Brain microvascular endothelial cell (primary cell): ENCODE measurements around the gene PHF5A.
"Not testable (repeated sequence)": the region's sequence is repeated elsewhere in the genome, so short reads cannot be mapped to it uniquely, and the experiment has no call there.

ENCODE experiments used
- DNase-seq: peaks from one replicate; pipeline ENCODE4 v3.0.0-alpha.2; 2020
- H3K27ac ChIP-seq: fragments of 250-450 bp; sonication (Bioruptor Pico); 2 replicates; pipeline ENCODE4 v1.5.1; 2020; ENCODE audit warnings: mild to moderate bottlenecking, moderate library complexity
- H3K27me3 ChIP-seq: fragments of 250-450 bp; sonication (Bioruptor Pico); replicated peaks from 2 replicates; pipeline ENCODE4 v1.5.1; 2020; ENCODE audit warnings: mild to moderate bottlenecking
- H3K36me3 ChIP-seq: fragments of 250-450 bp; sonication (Bioruptor Pico); replicated peaks from 2 replicates; pipeline ENCODE4 v1.5.1; 2020; ENCODE audit warnings: mild to moderate bottlenecking
- H3K4me3 ChIP-seq: 2 replicates; pipeline ENCODE4 v1.5.1; 2011; ENCODE audit warnings: low read depth, mild to moderate bottlenecking, control low read depth, low read length, moderate library complexity
- CTCF ChIP-seq: IDR thresholded peaks from 2 replicates; pipeline ENCODE4 v1.5.1; 2011; ENCODE audit warnings: low read depth, mild to moderate bottlenecking, moderate library complexity, low read length, control low read depth, inconsistent platforms; ENCODE audit errors: missing control alignments
- in situ Hi-C: cut with HindIII; loops from 2 replicates; pipeline ENCODE4 v1.10.0; 2017; ENCODE audit warnings: low sequenced_read_pairs, low pct_ligation_motif_present

PHF5A gene

GRCh38 chr22:41461901-41462300 lies 6.6 kb downstream of the PHF5A start:
- H3K27me3 ChIP-seq = no peaks in the 10 kb centered on the region
- in situ Hi-C loops = no loop called here
- no peak for DNase-seq
- no peak for TF ChIP-seq CTCF
- H3K36me3 ChIP-seq = peaks cover 54% of the 10 kb centered on the region
- no peak overlapping the region for H3K27ac ChIP-seq
- no peak overlapping the region for H3K4me3 ChIP-seq

- DNase-seq, H3K27ac ChIP-seq, H3K4me3 ChIP-seq, H3K27me3 ChIP-seq, in situ Hi-C loops: not testable (repeated sequence)
- peaks cover 40% of the 10 kb centered on the region for H3K36me3 ChIP-seq
Measured at GRCh38 chr22:41460071-41460470, 8.4 kb downstream of the PHF5A start.

DNA sequence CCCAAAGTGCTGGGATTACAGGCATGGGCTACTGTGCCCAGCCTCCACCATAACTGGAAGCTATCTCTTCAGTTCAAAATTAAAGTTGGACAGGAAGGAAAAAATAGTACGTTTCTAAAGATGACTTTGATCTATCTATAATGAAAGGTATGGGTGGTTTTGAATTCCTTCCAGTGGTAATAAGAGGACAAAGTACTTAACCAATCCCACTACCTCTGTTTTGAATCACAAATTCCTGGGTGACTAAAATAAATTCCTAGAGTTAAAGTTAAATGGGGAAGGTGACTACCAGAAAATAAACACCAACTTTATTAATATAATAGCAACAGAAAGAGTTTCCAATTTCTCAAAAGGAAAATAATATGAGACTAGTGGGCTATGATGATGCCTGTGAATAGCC lies 9.1 kb downstream of the PHF5A start:
- TF ChIP-seq CTCF = no peak

GRCh38 chr22:41458161-41458728 lies 10.2 kb downstream of the PHF5A start:
- in situ Hi-C loops = no loop called here
- H3K36me3 ChIP-seq = peaks cover 28% of the 10 kb centered on the region
- no peaks in the 10 kb centered on the region for H3K27me3 ChIP-seq
- H3K27ac ChIP-seq = no peak overlapping the region
- no peak for TF ChIP-seq CTCF
- DNase-seq = no peak
- H3K4me3 ChIP-seq = no peak overlapping the region

More for the DNA sequence above, 9.1 kb downstream of the PHF5A start:
- in situ Hi-C loops = no loop called here
- no peak for DNase-seq
- Histone ChIP-seq H3K27ac (no peak overlapping the region), H3K36me3 (peaks cover 34% of the 10 kb centered on the region), H3K27me3 (no peaks in the 10 kb centered on the region), H3K4me3 (no peak overlapping the region)

DNA sequence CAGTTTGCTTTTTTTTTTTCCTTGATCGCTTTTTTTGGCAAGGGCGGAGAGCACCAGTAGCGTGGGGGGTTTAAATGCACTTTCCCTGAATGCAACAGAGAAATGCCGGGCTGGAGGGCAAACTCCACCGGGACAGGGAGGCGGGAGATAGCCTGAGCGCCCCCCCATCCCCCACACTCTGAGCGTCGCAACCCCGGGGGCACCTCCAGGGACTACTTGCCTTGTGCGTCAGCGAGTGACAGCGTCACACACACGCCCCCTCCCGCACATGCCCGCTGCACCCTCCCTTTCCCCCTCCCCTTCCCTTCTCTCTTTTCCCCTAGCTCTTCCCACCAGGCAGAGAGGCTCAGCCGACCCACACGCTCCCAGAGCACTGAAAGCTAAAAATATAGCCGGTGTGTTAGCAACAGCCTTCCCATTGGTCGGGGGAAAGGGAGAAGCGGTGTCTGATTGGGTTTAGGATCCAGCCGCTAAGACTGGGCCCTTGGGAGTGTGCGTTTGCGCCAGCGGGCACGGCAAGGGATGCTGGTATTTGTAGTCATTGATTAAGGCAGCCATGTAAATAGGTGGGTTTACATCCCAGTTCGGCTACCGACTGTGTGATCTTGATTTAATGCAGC lies 20.2 kb downstream of the PHF5A start:
- no peak for TF ChIP-seq CTCF
- H3K4me3 ChIP-seq = peak overlapping the region; percentile 95
- in situ Hi-C loops = no loop called here
- H3K36me3 ChIP-seq = peaks cover under 1% of the 10 kb centered on the region
- H3K27ac ChIP-seq = peak overlapping the region; percentile 93
- H3K27me3 ChIP-seq = no peaks in the 10 kb centered on the region
- DNase-seq = peak; percentile 99

DNA sequence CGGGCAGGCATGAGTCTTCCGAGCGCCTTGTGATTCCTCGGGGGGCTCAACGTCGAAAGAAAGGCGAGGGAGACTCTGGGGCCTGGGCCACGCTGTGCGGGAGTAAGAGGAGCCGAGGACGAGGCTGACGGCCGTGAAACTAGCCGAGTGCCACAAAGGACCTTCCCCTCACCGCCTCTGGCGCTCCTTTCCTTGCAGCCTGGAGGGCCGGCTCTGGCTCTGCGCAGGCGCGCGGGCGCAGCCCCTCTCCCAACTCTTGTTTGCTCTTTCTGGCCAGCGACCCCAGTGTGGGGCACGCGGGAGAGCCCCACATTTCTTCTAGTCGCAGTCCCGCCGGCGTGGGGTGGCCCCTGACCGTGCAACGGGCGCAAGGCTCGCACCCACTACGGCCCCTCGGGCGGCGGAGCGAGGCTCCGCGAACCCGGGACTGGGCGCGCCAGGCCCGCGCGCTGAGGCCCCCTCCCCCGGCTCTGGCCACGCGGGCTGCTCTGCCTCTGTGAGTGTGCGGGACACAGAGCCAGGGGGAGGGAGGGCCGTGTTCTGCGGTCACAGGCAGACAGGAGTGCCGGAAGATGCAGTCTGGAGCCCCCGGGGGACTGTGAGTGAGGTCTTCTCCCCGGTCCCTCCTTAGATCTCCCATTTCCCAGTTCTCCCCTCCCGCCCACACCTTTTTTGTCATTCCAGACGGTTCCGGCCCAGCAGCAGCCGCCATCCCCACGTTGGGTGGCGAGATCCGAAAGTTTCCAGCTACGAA lies 20.9 kb downstream of the PHF5A start:
- DNase-seq = peak; percentile 48
- H3K27ac ChIP-seq = peak overlapping the region; percentile 93
- no peaks in the 10 kb centered on the region for H3K27me3 ChIP-seq
- no peak for TF ChIP-seq CTCF
- peak overlapping the region; percentile 95 for H3K4me3 ChIP-seq
- peaks cover 6% of the 10 kb centered on the region for H3K36me3 ChIP-seq
- in situ Hi-C loops = no loop called here
